Smooth muscle cell (in vitro differentiated cells): ENCODE results near the gene TIMP1. TPM values are rescaled to one million over a fixed set of nuclear protein-coding genes. Genes with fewer than 3 reads are reported as not detected.
A peak's percentile ranks its signal among the peaks of the same experiment; 100 is the strongest.

ENCODE experiments used
- DNase-seq: peaks from one replicate; lab custom pipeline; 2025; ENCODE audit not compliant: unreplicated experiment; lab: John Stamatoyannopoulos, UW
- H2AFZ ChIP-seq: fragments of 200-600 bp; sonication (generic); 2 replicates; pipeline ENCODE4 v1.6.0; 2016; ENCODE audit warnings: antibody characterized with exemption, low read depth, mild to moderate bottlenecking
- H3F3A ChIP-seq: fragments of 200-600 bp; sonication (generic); 2 replicates; pipeline ENCODE4 v1.6.0; 2017; ENCODE audit warnings: antibody characterized with exemption, low read depth
- H3K27ac ChIP-seq: fragments of 200-600 bp; sonication (generic); 2 replicates; pipeline ENCODE4 v1.5.1; 2016; ENCODE audit warnings: low read depth, mild to moderate bottlenecking
- H3K27me3 ChIP-seq: fragments of 200-600 bp; sonication (generic); 2 replicates; pipeline ENCODE4 v1.6.1; 2016; ENCODE audit warnings: low read depth, mild to moderate bottlenecking
- H3K36me3 ChIP-seq: fragments of 200-600 bp; sonication (generic); 2 replicates; pipeline ENCODE4 v1.5.1; 2016; ENCODE audit warnings: low read depth
- H3K4me1 ChIP-seq: fragments of 200-600 bp; sonication (generic); 2 replicates; pipeline ENCODE4 v1.5.1; 2016; ENCODE audit warnings: low read depth
- H3K4me2 ChIP-seq: fragments of 200-600 bp; sonication (generic); 2 replicates; pipeline ENCODE4 v1.6.0; 2016; ENCODE audit warnings: mild to moderate bottlenecking
- H3K4me3 ChIP-seq: fragments of 200-600 bp; sonication (generic); 2 replicates; pipeline ENCODE4 v1.5.1; 2016; ENCODE audit warnings: mild to moderate bottlenecking
- H3K79me2 ChIP-seq: fragments of 200-600 bp; sonication (generic); 2 replicates; pipeline ENCODE4 v1.6.0; 2016; ENCODE audit warnings: low read depth, mild to moderate bottlenecking
- H3K9ac ChIP-seq: fragments of 200-600 bp; sonication (generic); 2 replicates; pipeline ENCODE4 v1.6.0; 2016; ENCODE audit warnings: low read depth
- H3K9me3 ChIP-seq: fragments of 200-600 bp; sonication (generic); replicated peaks from 2 replicates; pipeline ENCODE4 v1.5.1; 2016; ENCODE audit warnings: low read depth
- H4K20me1 ChIP-seq: fragments of 200-600 bp; sonication (generic); 2 replicates; pipeline ENCODE4 v1.6.0; 2016; ENCODE audit warnings: low read depth
- WGBS: methylation state at CpG from one replicate; pipeline ENCODE4 v1.1.7; 2016; ENCODE audit warnings: low lambda C conversion rate; 5-methylcytosine and 5-hydroxymethylcytosine counted together
- polyA plus RNA-seq: library from polyadenylated mRNA; unstranded; fragments of >200 nt; fragmentation: Nextera tagmentation; extraction: Ambion mirVana; gene quantifications from 2 replicates; pipeline ENCODE4 v1.2.1, GENCODE V29; 2016
- total RNA-seq: library from RNA; depleted of rRNA; stranded (reverse); fragments of >200 nt; gene quantifications from 2 replicates; pipeline ENCODE4 v1.2.3, GENCODE V29; 2014
- TF ChIP-seq, protein P1 (sequence below): fragments of 200-600 bp; sonication (generic); IDR thresholded peaks from 2 replicates; pipeline ENCODE4 v1.5.1; 2017; ENCODE audit warnings: borderline replicate concordance, mild to moderate bottlenecking, antibody characterized with exemption; ENCODE audit not compliant: insufficient read depth, poor library complexity, severe bottlenecking

Gene TIMP1
- total and polyA plus RNA-seq, 2 experiments from 2014 or later: 3,796 to 15,830 TPM

- H4K20me1 ChIP-seq: peaks cover 29% of the 10 kb centered on the region
- no peaks in the 10 kb centered on the region for H3K9me3 ChIP-seq
- no peaks in the 10 kb centered on the region for H3K36me3 ChIP-seq
- H3K79me2 ChIP-seq: peaks cover 17% of the 10 kb centered on the region
- WGBS: 77% methylated on average over 6 of the region's 8 CpGs
- peak overlapping the region; percentile 86 for H3K4me2 ChIP-seq
- no peak overlapping the region for H2AFZ ChIP-seq
- H3F3A ChIP-seq: no peaks in the 10 kb centered on the region
- no peaks in the 10 kb centered on the region for H3K27me3 ChIP-seq
- no peaks in the 10 kb centered on the region for H3K4me1 ChIP-seq
- TF ChIP-seq, protein P1, sequence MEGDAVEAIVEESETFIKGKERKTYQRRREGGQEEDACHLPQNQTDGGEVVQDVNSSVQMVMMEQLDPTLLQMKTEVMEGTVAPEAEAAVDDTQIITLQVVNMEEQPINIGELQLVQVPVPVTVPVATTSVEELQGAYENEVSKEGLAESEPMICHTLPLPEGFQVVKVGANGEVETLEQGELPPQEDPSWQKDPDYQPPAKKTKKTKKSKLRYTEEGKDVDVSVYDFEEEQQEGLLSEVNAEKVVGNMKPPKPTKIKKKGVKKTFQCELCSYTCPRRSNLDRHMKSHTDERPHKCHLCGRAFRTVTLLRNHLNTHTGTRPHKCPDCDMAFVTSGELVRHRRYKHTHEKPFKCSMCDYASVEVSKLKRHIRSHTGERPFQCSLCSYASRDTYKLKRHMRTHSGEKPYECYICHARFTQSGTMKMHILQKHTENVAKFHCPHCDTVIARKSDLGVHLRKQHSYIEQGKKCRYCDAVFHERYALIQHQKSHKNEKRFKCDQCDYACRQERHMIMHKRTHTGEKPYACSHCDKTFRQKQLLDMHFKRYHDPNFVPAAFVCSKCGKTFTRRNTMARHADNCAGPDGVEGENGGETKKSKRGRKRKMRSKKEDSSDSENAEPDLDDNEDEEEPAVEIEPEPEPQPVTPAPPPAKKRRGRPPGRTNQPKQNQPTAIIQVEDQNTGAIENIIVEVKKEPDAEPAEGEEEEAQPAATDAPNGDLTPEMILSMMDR: no peak
- DNase-seq: no peak
- H3K27ac ChIP-seq: peak overlapping the region; percentile 76
- H3K4me3 ChIP-seq: peak overlapping the region; percentile 64
- peak overlapping the region; percentile 74 for H3K9ac ChIP-seq
Measured at GRCh38 chrX:47583240-47583861, 1.1 kb downstream of the TIMP1 start.

GRCh38 chrX:47584714-47585113 is 2.5 kb downstream of the TIMP1 start:
- Histone ChIP-seq H3K9me3 (no peaks in the 10 kb centered on the region), H3F3A (no peaks in the 10 kb centered on the region), H3K9ac (no peak overlapping the region), H4K20me1 (peaks cover 29% of the 10 kb centered on the region), H3K4me3 (peak overlapping the region; percentile 13), H3K27ac (peak overlapping the region; percentile 35), H3K36me3 (no peaks in the 10 kb centered on the region), H3K4me1 (no peaks in the 10 kb centered on the region), H3K79me2 (peaks cover 17% of the 10 kb centered on the region), H3K4me2 (peak overlapping the region; percentile 86), H2AFZ (no peak overlapping the region), H3K27me3 (no peaks in the 10 kb centered on the region)
- no peak for DNase-seq
- TF ChIP-seq, protein P1: no peak
- 81% methylated on average over 6 of the region's 6 CpGs for WGBS

DNA sequence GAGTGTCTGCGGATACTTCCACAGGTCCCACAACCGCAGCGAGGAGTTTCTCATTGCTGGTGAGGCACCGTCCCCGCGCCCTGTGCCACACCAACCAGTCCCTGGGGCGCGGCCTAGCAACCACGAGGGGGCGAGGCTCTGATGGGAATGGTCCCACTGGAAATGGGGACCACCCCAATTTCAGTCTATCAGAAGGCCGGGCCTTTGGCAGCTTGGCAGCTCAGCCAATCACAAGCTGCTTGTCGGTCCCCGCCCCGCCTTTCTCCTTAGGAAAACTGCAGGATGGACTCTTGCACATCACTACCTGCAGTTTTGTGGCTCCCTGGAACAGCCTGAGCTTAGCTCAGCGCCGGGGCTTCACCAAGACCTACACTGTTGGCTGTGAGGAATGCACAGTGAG is 3.0 kb downstream of the TIMP1 start:
- Histone ChIP-seq H3K4me1 (no peaks in the 10 kb centered on the region), H3K4me3 (no peak overlapping the region), H3K27ac (peak overlapping the region; percentile 35), H2AFZ (no peak overlapping the region), H3F3A (no peaks in the 10 kb centered on the region), H3K4me2 (peak overlapping the region; percentile 86), H3K9ac (no peak overlapping the region), H3K9me3 (no peaks in the 10 kb centered on the region), H3K36me3 (no peaks in the 10 kb centered on the region), H3K79me2 (peaks cover 17% of the 10 kb centered on the region), H3K27me3 (no peaks in the 10 kb centered on the region), H4K20me1 (peaks cover 29% of the 10 kb centered on the region)
- DNase-seq: no peak
- TF ChIP-seq, protein P1: no peak
- WGBS: 83% methylated on average over 16 of the region's 16 CpGs
